GM12872 (cell line): Measurements from ENCODE around the gene GPR89B.
"Not testable (repeated sequence)": the region's sequence is repeated elsewhere in the genome, so short reads cannot be mapped to it uniquely, and the experiment has no call there.

Experiments
- TF ChIP-seq, protein P1 (sequence below): IDR thresholded peaks from 3 replicates; pipeline ENCODE4 v1.5.1; 2011; ENCODE audit warnings: low read depth, mild to moderate bottlenecking, low read length, moderate library complexity; ENCODE audit not compliant: insufficient read depth

Gene GPR89B

DNA sequence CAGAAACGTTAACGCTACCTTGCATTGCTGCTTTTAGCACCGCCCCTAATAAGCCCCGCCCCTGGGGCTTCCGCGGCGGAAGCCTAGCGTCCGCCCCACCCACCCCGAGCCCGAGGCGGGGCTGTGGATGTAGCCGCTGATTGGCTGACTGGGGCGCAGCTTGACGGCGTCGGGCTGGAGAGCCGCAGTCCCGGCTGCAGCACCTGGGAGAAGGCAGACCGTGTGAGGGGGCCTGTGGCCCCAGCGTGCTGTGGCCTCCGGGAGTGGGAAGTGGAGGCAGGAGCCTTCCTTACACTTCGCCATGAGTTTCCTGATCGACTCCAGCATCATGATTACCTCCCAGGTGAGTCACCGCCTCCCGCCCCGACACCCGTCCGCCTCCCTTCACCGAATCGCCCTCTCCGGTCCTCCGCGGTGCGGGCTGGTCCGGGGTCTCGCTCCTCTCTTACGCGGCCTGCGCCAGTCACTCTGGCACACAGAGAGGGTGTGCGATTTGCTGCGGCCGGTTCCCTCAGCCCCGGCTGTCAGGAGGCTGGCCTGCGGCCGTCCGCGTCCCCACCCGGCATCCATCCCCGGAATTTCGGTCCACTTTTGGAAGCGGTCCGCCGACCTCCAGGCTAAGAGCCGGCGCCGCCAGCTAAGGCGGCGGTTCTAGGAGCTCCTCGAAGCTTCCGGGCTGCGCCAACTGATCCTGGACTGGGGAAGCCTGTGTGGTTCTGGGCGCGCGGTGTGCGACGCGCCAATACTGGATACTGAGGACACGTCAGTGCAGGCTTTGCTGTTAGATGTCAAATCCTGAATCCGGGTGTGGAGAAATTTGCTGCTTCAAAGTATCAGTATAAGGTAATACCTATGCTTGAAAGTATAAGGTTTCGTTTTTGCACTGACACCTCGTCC is at the start of gene GPR89B:
GPR89B (plus strand) TSS at position 185 of the 897 bp plus-strand sequence; CDS start at position 302, 117 bp downstream.
- TF ChIP-seq, protein P1, sequence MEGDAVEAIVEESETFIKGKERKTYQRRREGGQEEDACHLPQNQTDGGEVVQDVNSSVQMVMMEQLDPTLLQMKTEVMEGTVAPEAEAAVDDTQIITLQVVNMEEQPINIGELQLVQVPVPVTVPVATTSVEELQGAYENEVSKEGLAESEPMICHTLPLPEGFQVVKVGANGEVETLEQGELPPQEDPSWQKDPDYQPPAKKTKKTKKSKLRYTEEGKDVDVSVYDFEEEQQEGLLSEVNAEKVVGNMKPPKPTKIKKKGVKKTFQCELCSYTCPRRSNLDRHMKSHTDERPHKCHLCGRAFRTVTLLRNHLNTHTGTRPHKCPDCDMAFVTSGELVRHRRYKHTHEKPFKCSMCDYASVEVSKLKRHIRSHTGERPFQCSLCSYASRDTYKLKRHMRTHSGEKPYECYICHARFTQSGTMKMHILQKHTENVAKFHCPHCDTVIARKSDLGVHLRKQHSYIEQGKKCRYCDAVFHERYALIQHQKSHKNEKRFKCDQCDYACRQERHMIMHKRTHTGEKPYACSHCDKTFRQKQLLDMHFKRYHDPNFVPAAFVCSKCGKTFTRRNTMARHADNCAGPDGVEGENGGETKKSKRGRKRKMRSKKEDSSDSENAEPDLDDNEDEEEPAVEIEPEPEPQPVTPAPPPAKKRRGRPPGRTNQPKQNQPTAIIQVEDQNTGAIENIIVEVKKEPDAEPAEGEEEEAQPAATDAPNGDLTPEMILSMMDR, result not testable (repeated sequence)

DNA sequence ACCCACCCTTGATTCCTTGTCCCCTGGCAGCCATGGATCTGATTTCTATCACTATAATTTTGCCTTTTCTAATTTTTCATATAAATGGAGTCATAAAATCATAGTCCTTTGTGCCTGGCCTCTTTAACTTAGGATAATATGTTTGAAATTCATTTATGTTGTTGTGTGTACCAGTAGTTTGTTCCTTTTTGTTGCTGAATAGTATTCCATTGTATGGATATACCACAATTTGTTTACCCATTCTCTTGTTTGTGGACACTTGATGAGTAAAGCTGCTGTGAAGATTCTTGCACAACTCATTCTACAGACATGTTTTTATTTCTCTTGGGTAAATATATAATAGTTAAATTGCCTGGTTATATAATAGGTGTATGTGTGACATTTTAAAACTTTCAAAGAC is 48.3 kb upstream of the GPR89B start:
- TF ChIP-seq, protein P1, result no peak

DNA sequence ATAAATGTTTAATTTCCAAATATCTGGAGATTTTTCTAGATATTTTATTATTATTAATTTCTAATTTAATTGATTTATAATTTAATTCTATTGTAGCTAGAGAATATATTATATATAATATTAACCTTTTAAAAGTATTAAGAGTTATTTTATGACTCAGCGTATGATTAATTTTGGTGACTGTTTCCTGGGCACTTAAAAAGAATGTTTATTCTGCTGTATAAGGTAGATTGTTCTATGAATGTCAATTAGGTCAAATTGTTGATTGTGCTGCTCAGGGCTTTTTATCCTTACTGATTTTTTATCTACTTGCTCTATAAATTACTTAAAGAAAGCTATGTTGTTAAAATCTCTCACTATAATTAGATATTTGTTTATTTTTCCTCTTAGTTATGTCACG is 45.7 kb upstream of the GPR89B start:
- TF ChIP-seq, protein P1, result no peak

DNA sequence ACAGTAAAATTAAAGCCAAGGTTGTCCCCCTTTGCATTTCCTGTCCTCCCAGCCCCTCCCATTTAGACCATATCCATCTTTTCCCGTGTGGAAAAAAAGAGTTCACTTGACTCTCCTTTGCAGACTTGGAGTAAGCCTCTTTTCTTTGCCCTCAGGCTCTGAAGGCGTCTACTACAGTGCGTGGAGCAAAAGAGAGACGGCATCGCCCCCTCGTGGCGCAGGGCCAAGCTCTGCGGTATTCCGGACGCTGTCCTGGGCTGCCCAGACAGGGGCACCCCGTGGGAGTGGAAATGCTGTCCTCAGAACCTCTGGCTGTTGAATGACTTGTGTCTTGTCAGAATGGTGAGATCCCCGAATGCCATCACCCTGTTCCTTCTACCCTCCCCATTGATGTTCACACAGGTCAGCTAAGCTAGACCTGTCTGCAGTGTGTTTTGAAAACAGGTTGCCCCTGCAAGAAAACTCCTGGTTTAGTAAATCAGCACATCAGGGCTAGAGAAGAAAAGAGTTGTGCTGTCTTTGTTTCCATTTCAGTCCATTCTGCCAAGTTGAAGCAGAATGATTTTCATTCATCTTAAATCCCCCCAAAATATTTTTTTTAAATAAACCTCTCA is 37.9 kb upstream of the GPR89B start:
- TF ChIP-seq, protein P1, result peak; percentile 83

DNA sequence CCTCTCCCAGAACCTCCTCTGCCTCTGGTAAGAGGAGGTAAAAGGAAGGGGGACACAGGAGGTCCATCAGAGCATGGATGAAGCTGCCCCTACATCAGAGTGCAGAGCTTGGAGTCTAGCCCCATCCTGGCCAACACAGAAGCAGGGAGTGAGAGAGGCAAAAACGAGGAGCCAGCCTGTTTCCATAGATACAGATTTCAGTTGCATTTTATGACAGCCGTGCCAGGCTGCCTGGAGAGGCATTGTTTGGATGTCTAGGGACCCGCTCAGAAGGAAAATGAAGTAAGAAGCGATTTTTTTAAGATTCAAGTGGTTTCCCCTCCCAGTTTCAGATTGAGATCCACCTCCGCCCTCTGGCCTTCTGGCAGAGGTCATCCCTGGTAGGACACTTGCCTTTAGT is 37.1 kb upstream of the GPR89B start:
- TF ChIP-seq, protein P1, result no peak

DNA sequence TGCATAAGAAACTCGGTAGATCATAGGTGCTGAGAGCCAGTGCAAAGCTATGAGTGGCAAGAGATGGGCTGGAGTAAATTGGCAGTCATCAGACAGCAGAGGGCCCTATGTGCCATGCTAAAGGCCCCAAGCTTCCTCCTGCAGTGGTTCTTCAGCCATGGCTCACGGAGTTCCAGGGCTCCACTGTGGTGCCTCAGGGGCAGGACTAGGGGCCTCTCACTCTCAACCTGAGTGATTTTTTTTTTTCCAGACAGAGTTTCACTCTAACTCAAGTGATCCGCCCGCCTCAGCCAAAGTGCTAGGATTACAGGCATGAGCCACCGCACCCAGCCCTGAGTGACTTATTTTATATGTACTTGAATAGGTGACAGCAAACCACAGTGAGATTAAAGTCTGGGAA is 36.0 kb upstream of the GPR89B start:
- TF ChIP-seq, protein P1, result peak; percentile 20; the same call in 1 of the 3 replicates

DNA sequence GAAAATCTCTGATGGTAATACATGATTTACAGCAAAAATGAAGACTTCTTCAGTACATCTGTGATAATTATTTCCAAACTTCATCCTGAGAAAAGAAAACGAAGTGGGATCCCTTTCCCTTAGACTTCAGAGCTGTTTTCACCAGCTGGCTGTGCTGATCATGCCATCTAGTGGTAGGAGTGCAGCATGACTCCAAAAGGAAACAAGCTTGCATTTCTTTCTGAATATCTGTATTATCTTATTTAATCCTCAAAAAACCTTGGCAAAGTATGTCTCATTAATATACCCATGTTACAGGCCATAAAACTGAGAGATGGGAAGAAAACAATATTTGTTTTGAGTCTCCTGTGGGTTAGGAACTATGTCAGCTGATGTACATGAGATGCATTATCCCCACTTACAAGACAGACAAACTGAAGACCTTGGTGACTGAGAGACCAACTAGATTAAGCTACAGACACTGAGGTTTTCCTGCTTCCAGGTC is 35.4 kb upstream of the GPR89B start:
- TF ChIP-seq, protein P1, result peak; percentile 95
